NCI-H2227 (cell line): ENCODE data around the gene UTS2.

Experiments
- DNase-seq: peaks from one replicate; lab custom pipeline; 2025; ENCODE audit not compliant: unreplicated experiment; lab: John Stamatoyannopoulos, UW

Gene UTS2

DNA sequence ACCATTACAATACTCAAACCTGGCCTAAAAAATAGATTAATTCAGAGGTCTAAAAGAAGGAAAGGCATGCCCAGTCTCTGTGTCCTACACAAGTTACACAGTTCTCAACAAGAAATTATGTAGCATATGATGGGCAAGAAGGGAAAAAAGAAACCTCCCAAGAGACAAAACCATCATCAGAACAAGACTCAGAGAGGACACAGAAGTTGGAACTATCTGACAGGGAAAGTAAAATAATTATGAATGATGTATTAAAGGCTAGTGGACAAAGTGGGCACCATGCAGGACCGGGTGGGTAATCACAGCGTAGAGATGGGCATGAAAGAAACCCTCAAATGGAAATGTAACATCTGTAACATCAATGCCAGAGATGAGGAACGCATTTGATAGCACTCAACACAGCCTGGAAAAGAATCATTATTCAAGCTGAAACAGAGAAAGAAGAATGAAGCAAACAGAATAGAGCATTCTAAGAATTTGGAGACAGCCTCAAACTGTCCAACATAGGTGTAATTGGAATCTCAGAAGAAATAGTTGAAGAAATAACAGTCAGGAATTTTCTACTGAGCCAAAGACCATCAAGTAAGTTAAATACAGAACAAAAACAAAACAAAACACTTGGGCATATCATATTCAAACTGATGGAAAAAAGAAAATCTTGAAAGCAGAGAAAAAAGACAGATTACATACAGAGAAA is 39.0 kb downstream of the UTS2 start:
- DNase-seq = no peak

GRCh38 chr1:7811476-7811875 is 41.4 kb downstream of the UTS2 start:
- no peak for DNase-seq

DNA sequence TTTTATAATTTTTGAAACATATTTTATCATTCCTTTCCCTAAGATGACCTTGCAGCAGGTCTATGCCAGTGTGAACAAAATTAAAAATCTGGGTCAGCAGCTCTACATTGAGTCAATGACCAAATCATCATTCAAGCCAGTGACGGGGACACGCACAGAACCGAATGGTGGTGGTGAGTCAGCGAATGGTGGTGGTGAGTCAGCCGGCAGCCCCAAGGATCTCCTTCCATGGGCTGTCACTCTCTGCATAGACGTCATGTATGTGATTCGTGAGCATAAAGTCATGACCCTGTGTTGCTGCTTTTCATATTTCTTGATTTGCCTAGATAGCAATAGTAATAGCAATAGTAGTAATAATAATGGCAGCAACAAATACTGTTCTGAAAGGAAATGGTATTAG is 42.5 kb downstream of the UTS2 start:
- DNase-seq = no peak

DNA sequence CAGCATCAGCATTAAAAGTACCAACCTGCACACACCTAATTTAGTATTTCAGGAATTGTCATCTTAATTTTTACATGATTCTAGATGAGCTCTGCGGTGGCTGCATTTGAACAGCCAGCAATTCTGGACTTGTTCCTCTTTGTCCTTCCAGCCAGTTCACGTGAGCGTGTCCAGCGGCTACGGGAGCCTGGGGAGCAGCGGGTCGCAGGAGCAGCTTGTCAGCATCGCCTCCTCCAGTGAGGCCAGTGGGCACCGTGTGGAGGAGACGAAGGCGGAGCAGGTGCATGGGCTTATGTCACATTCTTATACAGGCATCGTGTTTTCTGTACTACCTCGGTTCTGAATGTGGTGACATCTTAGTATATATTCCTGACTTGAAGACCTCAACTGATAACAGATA is 43.1 kb downstream of the UTS2 start:
- no peak for DNase-seq

DNA sequence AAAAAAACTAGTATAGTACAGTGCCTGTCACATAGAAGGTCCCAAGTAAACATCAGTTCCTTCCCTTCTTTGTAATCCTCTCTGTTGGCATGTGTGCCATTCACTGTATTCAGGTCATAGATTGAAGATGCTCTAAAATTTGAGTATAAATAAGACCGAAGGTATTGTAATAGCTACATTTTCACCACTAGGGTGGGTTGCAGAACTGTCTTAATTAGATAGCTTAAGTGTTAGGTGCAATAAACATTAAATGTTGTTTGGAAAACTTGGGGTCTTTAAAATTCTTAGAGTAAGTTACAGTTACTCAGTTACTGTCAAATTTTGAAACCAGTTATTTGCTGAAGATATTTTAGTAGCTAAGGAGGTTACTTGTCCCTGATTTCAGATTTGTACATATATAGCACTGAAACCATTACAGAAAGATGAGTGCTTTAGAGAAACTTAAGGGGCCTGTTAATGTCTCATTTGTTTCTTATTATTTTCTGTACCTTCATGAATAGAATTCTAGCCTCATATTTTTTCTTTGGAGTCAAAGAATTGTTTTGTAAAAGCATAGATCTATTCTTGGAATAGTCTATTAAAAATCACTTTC is 44.5 kb downstream of the UTS2 start:
- no peak for DNase-seq

- no peak for DNase-seq
Observed at GRCh38 chr1:7805460-7805859, 47.4 kb downstream of the UTS2 start.
